ENCODE results near the gene DUSP19.

The DUSP19 gene

DNA sequence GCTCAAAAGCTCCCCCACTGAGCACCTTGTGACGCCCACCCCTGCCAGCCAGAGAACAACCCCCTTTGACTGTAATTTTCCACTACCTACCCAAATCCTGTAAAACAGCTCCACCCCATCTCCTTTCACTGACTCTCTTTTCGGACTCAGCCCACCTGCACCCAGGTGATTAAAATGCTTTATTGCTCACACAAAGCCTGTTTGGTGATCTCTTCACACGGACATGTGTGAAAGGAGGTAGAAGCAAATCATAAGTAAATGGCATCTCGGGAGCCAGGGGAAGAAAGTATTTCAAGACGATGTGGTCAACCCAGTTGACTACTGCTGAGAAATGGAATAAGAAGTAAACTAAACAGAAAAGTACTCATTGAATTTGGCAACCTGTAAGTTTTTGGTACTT lies 29.1 kb upstream of the DUSP19 start:
- CTCF ChIA-PET, result no interaction called here
- no peak for DNase-seq (ENCODE audit: extremely low spot score)
- TF ChIP-seq BHLHE40 (IDR thresholded peaks at IDR 0.05; ENCODE audit: borderline replicate concordance), result no peak
- TF ChIP-seq FOXK2 (IDR thresholded peaks at IDR 0.05), result no peak
- TF ChIP-seq ELF4 (IDR thresholded peaks at IDR 0.05), result no peak
- no peak for TF ChIP-seq ARNT (IDR thresholded peaks at IDR 0.05)
- no peak for TF ChIP-seq CTBP1 (IDR thresholded peaks at IDR 0.05; ENCODE audit: borderline replicate concordance)
- TF ChIP-seq L3MBTL2 (conservative IDR thresholded peaks at IDR 0.05), result no peak
- no peak for TF ChIP-seq TARDBP (IDR thresholded peaks at IDR 0.05)
- no peak for TF ChIP-seq FOXM1 (IDR thresholded peaks at IDR 0.05; ENCODE audit: borderline replicate concordance)
- POLR2A ChIA-PET, result no interaction called here

DNA sequence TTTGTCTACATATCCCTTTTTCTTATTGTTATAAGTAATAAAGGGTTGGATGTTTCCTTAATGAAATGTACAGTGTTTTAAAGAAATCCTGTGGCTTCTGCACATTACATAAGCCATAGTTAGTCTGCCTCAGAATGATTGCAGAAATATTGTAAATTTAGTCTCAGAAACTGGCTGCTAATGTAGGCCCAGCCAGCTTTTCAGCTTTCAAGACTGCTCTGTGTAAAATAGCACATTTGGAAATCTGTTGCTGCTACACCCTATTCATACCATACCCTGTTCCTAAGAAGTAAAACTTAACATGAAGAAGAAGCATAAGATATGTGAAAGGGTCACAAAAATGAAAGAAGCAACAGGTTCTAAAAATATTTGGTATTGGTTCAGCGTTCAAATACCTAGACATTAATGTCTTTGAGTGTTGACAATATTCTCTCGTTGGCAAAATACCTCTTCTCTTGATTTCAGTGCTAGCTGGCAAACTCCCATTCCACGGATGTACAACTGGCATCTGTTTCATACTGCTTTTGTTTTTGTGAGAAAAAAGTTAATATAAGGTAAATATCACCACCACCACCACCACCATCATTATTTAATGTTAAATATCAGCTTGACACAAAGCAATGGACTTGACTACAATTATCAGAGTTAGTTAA lies 21.1 kb upstream of the DUSP19 start:
- ChIA-PET CTCF (no interaction called here), POLR2A (interaction anchor here (1.2 kb wide), 1 partner anchor 21 kb away, joined by 4 read pairs; the partner anchor contains the start of gene DUSP19)
- TF ChIP-seq L3MBTL2 (conservative IDR thresholded peaks at IDR 0.05) (no peak), HDGF (IDR thresholded peaks at IDR 0.05; ENCODE audit: borderline replicate concordance) (no peak), CTBP1 (IDR thresholded peaks at IDR 0.05; ENCODE audit: borderline replicate concordance) (no peak)
- DNase-seq (ENCODE audit: extremely low spot score), result no peak

DNA sequence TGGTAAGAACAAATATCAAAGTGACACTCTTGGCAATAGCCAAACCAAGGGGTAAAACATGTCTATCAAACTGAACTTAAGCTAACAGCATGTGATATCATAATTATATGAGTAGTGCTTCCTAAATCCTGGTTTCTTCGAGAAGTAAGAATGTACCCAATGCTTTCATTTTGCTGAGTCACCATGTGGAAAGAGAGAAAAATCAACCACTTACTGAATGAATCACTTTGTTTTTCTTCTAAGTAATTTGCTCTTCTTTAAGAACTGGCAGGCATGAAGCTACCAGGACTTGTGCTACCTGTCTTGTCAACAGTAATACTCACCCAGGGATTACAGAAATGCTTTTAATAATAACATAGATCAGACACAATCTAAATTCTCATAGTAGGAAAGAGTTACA lies 19.0 kb upstream of the DUSP19 start:
- ChIA-PET CTCF (interaction anchor here (1.8 kb wide), 1 partner anchor 11 kb away, joined by 5 read pairs; no protein-coding TSS in a partner anchor), POLR2A (no interaction called here)
- DNase-seq (ENCODE audit: extremely low spot score), result no peak
- TF ChIP-seq NFRKB (IDR thresholded peaks at IDR 0.05) (no peak), SP1 (IDR thresholded peaks at IDR 0.05) (no peak), TARDBP (IDR thresholded peaks at IDR 0.05) (no peak), ZNF384 (IDR thresholded peaks at IDR 0.05) (no peak), FOXK2 (IDR thresholded peaks at IDR 0.05) (no peak), ELF4 (IDR thresholded peaks at IDR 0.05) (no peak), FOXM1 (IDR thresholded peaks at IDR 0.05; ENCODE audit: borderline replicate concordance) (no peak)

DNA sequence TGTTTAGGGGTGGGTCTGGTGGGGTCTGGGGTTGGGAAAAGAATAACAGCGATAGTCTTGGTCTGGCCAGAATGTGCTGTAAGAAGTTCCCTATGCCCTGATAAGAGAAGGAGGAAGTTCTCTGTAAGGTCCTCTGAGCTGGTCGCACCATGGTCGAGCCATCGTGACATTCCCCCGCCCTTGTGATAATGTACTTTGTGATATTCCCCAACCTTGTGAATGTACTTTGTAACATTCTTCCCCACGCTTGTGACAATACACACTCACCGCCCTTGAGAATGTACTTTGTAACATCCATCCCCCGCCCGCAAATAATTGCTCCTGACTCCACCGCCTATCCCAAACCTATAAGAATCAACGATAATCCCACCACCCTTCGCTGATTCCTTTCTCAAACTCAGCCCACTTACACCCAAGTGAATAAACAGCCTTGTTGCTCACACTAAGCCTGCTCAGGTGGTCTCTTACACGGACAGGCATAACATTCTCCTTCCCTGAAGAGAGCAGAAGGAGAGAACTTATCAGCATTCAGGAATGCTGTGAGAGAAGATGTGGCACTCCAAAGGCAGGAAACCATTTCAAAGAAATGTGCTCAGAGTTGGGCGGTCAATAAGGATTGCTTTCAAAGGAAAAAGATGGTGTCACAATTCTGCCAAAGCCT lies 17.8 kb upstream of the DUSP19 start:
- TF ChIP-seq FOXA1 (IDR thresholded peaks at IDR 0.05) (no peak), CTBP1 (IDR thresholded peaks at IDR 0.05; ENCODE audit: borderline replicate concordance) (no peak), SUZ12 (IDR thresholded peaks at IDR 0.05) (no peak), FOXK2 (IDR thresholded peaks at IDR 0.05) (no peak), BHLHE40 (IDR thresholded peaks at IDR 0.05; ENCODE audit: borderline replicate concordance) (no peak), ARNT (IDR thresholded peaks at IDR 0.05) (no peak), HDGF (IDR thresholded peaks at IDR 0.05; ENCODE audit: borderline replicate concordance) (no peak)
- CTCF ChIA-PET, result no interaction called here
- DNase-seq (ENCODE audit: extremely low spot score), result no peak
- POLR2A ChIA-PET, result no interaction called here

DNA sequence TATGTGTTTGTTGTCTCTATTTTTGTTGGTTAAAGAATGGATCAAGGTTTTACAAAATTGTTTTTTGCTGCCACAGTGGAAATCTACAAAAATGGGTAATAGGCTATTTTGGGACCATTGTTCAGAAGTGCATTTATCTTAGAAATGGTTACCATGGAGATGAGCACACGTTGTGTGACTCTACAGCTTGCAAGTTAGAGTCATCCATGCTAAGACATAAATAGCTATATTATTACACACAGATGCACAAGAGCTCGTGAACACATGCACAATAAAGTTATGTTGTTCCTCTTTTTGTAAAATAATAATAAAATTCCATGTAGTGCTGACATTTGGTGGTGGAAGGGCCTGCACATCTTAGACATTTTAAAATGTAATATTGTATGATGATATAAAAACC lies 15.5 kb upstream of the DUSP19 start:
- ChIA-PET CTCF (interaction anchor here (1.0 kb wide), 1 partner anchor 8 kb away, joined by 3 read pairs; no protein-coding TSS in a partner anchor), POLR2A (interaction anchor here (1.1 kb wide), 1 partner anchor 16 kb away, joined by 4 read pairs; the partner anchor contains the start of gene DUSP19)
- DNase-seq (ENCODE audit: extremely low spot score), result no peak

DNA sequence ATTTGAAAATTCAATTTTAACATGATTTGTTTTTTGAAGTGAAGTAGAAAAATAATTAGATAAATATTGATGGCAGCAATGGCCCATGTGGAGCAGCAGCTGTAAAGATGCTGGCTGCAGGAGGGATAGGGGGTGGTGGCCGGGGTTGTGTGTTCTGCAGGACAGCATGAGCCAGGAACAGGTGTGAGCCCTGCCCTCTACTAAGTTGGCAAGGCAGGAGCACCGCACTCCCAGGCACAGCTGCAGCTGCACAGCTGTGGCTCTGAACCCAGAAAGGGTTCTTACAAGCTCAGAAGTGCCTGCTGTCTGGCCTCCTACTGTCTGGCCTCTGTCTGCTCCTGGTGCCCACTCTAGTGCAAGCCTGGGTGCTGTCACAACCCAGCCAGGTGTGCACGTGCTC lies 10.0 kb upstream of the DUSP19 start:
- ChIA-PET CTCF (interaction anchor here (0.5 to 0.7 kb wide), 2 partner anchors 201 to 545 kb away, joined by 3 to 5 read pairs; no protein-coding TSS in a partner anchor), POLR2A (interaction anchor here (2.5 kb wide), 1 partner anchor 10 kb away, joined by 8 read pairs; the partner anchor contains the start of gene DUSP19)
- no peak for TF ChIP-seq SUZ12 (IDR thresholded peaks at IDR 0.05)
- no peak for TF ChIP-seq TARDBP (IDR thresholded peaks at IDR 0.05)
- no peak for TF ChIP-seq LEF1 (IDR thresholded peaks at IDR 0.05; ENCODE audit: borderline replicate concordance)
- DNase-seq (ENCODE audit: extremely low spot score), result no peak

More for the DNA sequence above, 15.5 kb upstream of the DUSP19 start:
- TF ChIP-seq ZNF384 (IDR thresholded peaks at IDR 0.05) (no peak), ARNT (IDR thresholded peaks at IDR 0.05) (no peak), HDGF (IDR thresholded peaks at IDR 0.05; ENCODE audit: borderline replicate concordance) (no peak), L3MBTL2 (conservative IDR thresholded peaks at IDR 0.05) (no peak)

DNA sequence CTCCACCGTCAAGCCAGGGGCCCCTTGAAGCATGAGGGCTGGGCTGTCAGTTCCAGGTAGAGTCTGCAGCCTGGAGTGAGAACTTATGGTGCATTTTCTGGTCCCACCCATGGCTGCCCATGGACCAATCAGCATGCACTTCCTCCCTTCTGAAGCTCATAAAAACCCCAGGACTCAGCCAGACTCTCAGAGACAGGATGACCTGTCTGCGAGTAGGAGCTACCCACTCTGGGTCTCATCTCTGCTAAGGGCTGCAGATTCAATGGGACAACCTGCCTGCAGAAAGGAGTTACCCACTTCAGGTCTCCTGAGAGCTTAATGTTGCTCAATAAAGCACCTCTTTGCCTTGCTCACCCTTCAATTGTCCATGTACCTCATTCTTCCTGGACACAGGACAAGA lies 9.4 kb upstream of the DUSP19 start:
- ChIA-PET POLR2A (interaction anchor here (2.5 kb wide), 1 partner anchor 10 kb away, joined by 8 read pairs; the partner anchor contains the start of gene DUSP19), CTCF (no interaction called here)
- no peak for TF ChIP-seq ZNF384 (IDR thresholded peaks at IDR 0.05)
- TF ChIP-seq ELF4 (IDR thresholded peaks at IDR 0.05), result no peak
- TF ChIP-seq LEF1 (IDR thresholded peaks at IDR 0.05; ENCODE audit: borderline replicate concordance), result no peak
- no peak for TF ChIP-seq L3MBTL2 (conservative IDR thresholded peaks at IDR 0.05)
- no peak for TF ChIP-seq FOXA1 (IDR thresholded peaks at IDR 0.05)
- TF ChIP-seq BHLHE40 (IDR thresholded peaks at IDR 0.05; ENCODE audit: borderline replicate concordance), result no peak
- TF ChIP-seq SP1 (IDR thresholded peaks at IDR 0.05), result no peak
- no peak for TF ChIP-seq NFRKB (IDR thresholded peaks at IDR 0.05)
- no peak for TF ChIP-seq HDGF (IDR thresholded peaks at IDR 0.05; ENCODE audit: borderline replicate concordance)
- no peak for TF ChIP-seq FOXM1 (IDR thresholded peaks at IDR 0.05; ENCODE audit: borderline replicate concordance)
- no peak for TF ChIP-seq FOXK2 (IDR thresholded peaks at IDR 0.05)
- TF ChIP-seq, protein P1, sequence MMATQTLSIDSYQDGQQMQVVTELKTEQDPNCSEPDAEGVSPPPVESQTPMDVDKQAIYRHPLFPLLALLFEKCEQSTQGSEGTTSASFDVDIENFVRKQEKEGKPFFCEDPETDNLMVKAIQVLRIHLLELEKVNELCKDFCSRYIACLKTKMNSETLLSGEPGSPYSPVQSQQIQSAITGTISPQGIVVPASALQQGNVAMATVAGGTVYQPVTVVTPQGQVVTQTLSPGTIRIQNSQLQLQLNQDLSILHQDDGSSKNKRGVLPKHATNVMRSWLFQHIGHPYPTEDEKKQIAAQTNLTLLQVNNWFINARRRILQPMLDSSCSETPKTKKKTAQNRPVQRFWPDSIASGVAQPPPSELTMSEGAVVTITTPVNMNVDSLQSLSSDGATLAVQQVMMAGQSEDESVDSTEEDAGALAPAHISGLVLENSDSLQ (IDR thresholded peaks at IDR 0.05), result no peak
- no peak for TF ChIP-seq ARNT (IDR thresholded peaks at IDR 0.05)
- no peak for TF ChIP-seq CTBP1 (IDR thresholded peaks at IDR 0.05; ENCODE audit: borderline replicate concordance)
- no peak for TF ChIP-seq TARDBP (IDR thresholded peaks at IDR 0.05)
- no peak for TF ChIP-seq SUZ12 (IDR thresholded peaks at IDR 0.05)
- no peak for DNase-seq (ENCODE audit: extremely low spot score)

All from HEK293T (cell line).